Mucosa of descending colon (tissue), 3 donors: ENCODE data around the gene NCOA5. TPM values are rescaled to one million over a fixed set of nuclear protein-coding genes. Genes with fewer than 3 reads are reported as not detected.

Experiments used
- ATAC-seq: fragments of 200-7000 bp; cut with Tn5 transposase; one replicate; pipeline ENCODE4 v1.9.1; 2020; ENCODE audit warnings: mild to moderate bottlenecking, moderate library complexity
- DNase-seq, 3 donors: peaks; one replicate each; pipeline ENCODE4 v3.0.0-alpha.2; 2020
- H3K36me3 ChIP-seq: fragments of 200-600 bp; one replicate; pipeline ENCODE4 v1.8.0; 2021; ENCODE audit warnings: low read depth, mild to moderate bottlenecking
- H3K4me1 ChIP-seq: fragments of 200-600 bp; one replicate; pipeline ENCODE4 v1.8.0; 2021; ENCODE audit warnings: low read depth, mild to moderate bottlenecking
- H3K4me3 ChIP-seq: fragments of 200-600 bp; one replicate; pipeline ENCODE4 v1.8.0; 2021; ENCODE audit warnings: mild to moderate bottlenecking
- H3K9me3 ChIP-seq: fragments of 200-600 bp; one replicate; pipeline ENCODE4 v1.8.0; 2021; ENCODE audit warnings: mild to moderate bottlenecking
- intact Hi-C, 2 donors: fragments of 100-400 bp; cut with DNase I in 1 of 2; cut with micrococcal nuclease in 1 of 2; formaldehyde crosslinking; loops; one replicate each; pipeline versions ENCODE4 v1.11.0 to v1.11.1; 2022; cut with DNase I, micrococcal nuclease
- total RNA-seq, 3 donors: library from RNA; stranded (reverse); fragmentation: NEBNext Ultra II Directional in 2 of 3; extraction: Animal tissue kit (Norgen Biotek cat#: 25700) in 2 of 3; gene quantifications; one replicate each; pipeline versions ENCODE4 v1.2.1 to v1.2.4, GENCODE V29; 2021 to 2023
- TF ChIP-seq, protein P1 (sequence below): fragments of 200-600 bp; IDR thresholded peaks from one replicate; pipeline ENCODE4 v1.8.0; 2022; ENCODE audit warnings: antibody characterized with exemption, mild to moderate bottlenecking
- donor health status: DM: no; HTN: no; CAD: no; lungs with moderate emphysema.
- donor health status: DM: no; HTN: no; CAD: no.
- donor health status: DM: no; HTN: yes; CAD: no.

NCOA5 gene
- total RNA-seq, 3 donors from 2014 or later: 23.7 to 36.6 (median 24.2) TPM

DNA sequence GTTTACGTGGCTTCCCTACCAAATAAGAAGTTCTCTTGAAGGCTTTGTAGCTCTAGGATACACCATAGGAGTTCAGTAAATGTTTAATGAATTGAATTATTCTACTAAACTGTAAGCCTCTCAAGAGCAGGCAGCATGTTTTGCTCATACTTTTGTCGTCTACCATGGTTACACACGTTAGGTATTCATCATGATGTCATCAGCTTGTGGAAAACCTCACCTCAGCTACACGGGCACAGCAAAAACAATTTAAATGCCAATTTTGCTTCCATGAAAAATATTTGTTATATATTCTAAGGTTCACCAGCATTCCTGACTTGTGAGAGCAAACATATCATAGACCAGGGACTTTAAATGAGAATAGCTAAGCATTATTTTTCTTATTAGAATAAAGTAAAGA, 16.7 kb downstream of the NCOA5 start:
- ATAC-seq (no peak), DNase-seq (no peak)
- H3K9me3 ChIP-seq: no peaks in the 10 kb centered on the region
- H3K36me3 ChIP-seq: peaks cover 7% of the 10 kb centered on the region
- no peak overlapping the region for H3K4me3 ChIP-seq
- TF ChIP-seq, protein P1, sequence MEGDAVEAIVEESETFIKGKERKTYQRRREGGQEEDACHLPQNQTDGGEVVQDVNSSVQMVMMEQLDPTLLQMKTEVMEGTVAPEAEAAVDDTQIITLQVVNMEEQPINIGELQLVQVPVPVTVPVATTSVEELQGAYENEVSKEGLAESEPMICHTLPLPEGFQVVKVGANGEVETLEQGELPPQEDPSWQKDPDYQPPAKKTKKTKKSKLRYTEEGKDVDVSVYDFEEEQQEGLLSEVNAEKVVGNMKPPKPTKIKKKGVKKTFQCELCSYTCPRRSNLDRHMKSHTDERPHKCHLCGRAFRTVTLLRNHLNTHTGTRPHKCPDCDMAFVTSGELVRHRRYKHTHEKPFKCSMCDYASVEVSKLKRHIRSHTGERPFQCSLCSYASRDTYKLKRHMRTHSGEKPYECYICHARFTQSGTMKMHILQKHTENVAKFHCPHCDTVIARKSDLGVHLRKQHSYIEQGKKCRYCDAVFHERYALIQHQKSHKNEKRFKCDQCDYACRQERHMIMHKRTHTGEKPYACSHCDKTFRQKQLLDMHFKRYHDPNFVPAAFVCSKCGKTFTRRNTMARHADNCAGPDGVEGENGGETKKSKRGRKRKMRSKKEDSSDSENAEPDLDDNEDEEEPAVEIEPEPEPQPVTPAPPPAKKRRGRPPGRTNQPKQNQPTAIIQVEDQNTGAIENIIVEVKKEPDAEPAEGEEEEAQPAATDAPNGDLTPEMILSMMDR: no peak
- intact Hi-C loops: no loop called here
- no peaks in the 10 kb centered on the region for H3K4me1 ChIP-seq

GRCh38 chr20:46071573-46071972, 18.2 kb downstream of the NCOA5 start:
- TF ChIP-seq, protein P1: no peak
- H3K4me1 ChIP-seq: no peaks in the 10 kb centered on the region
- no peaks in the 10 kb centered on the region for H3K9me3 ChIP-seq
- H3K4me3 ChIP-seq: no peak overlapping the region
- intact Hi-C loops: no loop called here
- peaks cover 13% of the 10 kb centered on the region for H3K36me3 ChIP-seq
- no peak for DNase-seq
- no peak for ATAC-seq

- Histone ChIP-seq H3K4me3 (no peak overlapping the region), H3K4me1 (no peaks in the 10 kb centered on the region), H3K9me3 (no peaks in the 10 kb centered on the region), H3K36me3 (peaks cover 24% of the 10 kb centered on the region)
- TF ChIP-seq, protein P1: no peak
- ATAC-seq: no peak
- DNase-seq: no peak
- intact Hi-C loops: no loop called here
These were observed 19.4 kb downstream of the NCOA5 start for GRCh38 chr20:46070215-46070900.

DNA sequence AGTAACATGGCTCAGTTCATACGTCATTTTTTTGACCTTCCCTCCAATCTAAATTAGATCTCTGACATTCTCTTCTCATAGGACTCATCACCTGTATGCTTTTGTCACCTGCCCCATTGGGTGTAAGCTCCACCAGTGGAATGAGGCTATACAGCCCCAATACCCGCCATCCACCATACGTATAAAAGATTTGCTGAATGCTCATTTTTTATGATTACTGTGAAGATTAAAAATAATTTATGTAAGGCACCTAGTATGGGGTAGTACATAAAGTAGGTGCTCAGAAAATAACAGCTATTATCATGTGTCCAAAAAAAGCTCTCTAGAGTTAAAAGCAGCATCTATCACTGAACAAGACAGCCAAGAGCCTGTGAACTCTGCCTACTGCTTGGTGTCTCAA, 24.1 kb downstream of the NCOA5 start:
- Histone ChIP-seq H3K4me3 (no peak overlapping the region), H3K36me3 (peaks cover 49% of the 10 kb centered on the region), H3K4me1 (no peaks in the 10 kb centered on the region), H3K9me3 (no peaks in the 10 kb centered on the region)
- TF ChIP-seq, protein P1: no peak
- intact Hi-C loops: no loop called here
- DNase-seq (no peak), ATAC-seq (no peak)

- no peak for DNase-seq
- intact Hi-C loops: no loop called here
These were observed 24.8 kb downstream of the NCOA5 start for GRCh38 chr20:46065006-46065405.

More at GRCh38 chr20:46065006-46065405, 24.8 kb downstream of the NCOA5 start:
- no peak overlapping the region for H3K4me3 ChIP-seq
- ATAC-seq: no peak
- TF ChIP-seq, protein P1: no peak
- H3K4me1 ChIP-seq: no peaks in the 10 kb centered on the region
- H3K36me3 ChIP-seq: peaks cover 49% of the 10 kb centered on the region
- H3K9me3 ChIP-seq: no peaks in the 10 kb centered on the region
